ENCODE data around the gene AIG1.

DNA sequence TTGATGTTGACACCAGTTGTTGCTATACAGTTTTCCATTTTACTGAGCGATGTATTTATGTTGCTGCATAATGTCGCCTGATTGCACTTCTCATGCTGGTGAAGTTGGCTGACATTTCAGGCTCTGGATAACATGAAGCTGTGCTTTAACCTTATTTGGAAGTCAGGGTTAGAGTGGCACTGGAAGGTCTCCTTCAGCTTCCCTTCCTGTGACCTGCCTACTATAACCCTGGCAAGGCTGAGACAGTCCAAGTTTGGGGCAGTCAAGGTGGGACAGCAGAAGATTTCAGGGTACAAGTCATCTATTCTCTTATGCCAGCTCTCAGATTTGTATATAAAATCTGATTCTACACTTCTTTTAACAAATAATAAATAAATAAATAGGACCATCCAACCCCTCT, 127.6 kb downstream of the AIG1 start:
- TF ChIP-seq, protein P1, sequence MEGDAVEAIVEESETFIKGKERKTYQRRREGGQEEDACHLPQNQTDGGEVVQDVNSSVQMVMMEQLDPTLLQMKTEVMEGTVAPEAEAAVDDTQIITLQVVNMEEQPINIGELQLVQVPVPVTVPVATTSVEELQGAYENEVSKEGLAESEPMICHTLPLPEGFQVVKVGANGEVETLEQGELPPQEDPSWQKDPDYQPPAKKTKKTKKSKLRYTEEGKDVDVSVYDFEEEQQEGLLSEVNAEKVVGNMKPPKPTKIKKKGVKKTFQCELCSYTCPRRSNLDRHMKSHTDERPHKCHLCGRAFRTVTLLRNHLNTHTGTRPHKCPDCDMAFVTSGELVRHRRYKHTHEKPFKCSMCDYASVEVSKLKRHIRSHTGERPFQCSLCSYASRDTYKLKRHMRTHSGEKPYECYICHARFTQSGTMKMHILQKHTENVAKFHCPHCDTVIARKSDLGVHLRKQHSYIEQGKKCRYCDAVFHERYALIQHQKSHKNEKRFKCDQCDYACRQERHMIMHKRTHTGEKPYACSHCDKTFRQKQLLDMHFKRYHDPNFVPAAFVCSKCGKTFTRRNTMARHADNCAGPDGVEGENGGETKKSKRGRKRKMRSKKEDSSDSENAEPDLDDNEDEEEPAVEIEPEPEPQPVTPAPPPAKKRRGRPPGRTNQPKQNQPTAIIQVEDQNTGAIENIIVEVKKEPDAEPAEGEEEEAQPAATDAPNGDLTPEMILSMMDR (IDR thresholded peaks at IDR 0.05): no peak
- TF ChIP-seq POLR2A (IDR thresholded peaks at IDR 0.05): no peak
- no peak for TF ChIP-seq POLR2AphosphoS5 (IDR thresholded peaks at IDR 0.05)
